GM12873 (cell line): ENCODE data around the gene FHL2.

ENCODE experiments used
- CTCF ChIP-seq: IDR thresholded peaks from 2 replicates; pipeline ENCODE4 v1.5.1; 2012; ENCODE audit warnings: low read depth, mild to moderate bottlenecking, moderate library complexity, low read length, control low read depth; ENCODE audit not compliant: insufficient read depth; ENCODE audit errors: missing control alignments

FHL2 gene

GRCh38 chr2:105428387-105429018 lies 29.7 kb upstream of the FHL2 start:
- TF ChIP-seq CTCF, result no peak

- no peak for TF ChIP-seq CTCF
These were observed 28.6 kb upstream of the FHL2 start for GRCh38 chr2:105427485-105427884.

GRCh38 chr2:105426626-105427292 lies 27.9 kb upstream of the FHL2 start:
- no peak for TF ChIP-seq CTCF

GRCh38 chr2:105425936-105426625 lies 27.2 kb upstream of the FHL2 start:
- no peak for TF ChIP-seq CTCF

GRCh38 chr2:105422801-105423200 lies 23.9 kb upstream of the FHL2 start:
- TF ChIP-seq CTCF, result no peak

- no peak for TF ChIP-seq CTCF
These were observed 22.2 kb upstream of the FHL2 start for GRCh38 chr2:105421053-105421452.

GRCh38 chr2:105418522-105418921 lies 19.7 kb upstream of the FHL2 start:
- no peak for TF ChIP-seq CTCF
